WI38 (cell line): Measurements from ENCODE around the gene TCF12.

ENCODE experiments used
- H3K4me3 ChIP-seq: 2 replicates; pipeline ENCODE4 v1.5.1; 2011; ENCODE audit warnings: low read depth, mild to moderate bottlenecking, control low read depth, low read length
- TF ChIP-seq, protein P1 (sequence below): IDR thresholded peaks from 2 replicates; pipeline ENCODE4 v1.5.1; 2012; ENCODE audit warnings: low read depth, mild to moderate bottlenecking, control low read depth, low read length

Gene TCF12

DNA sequence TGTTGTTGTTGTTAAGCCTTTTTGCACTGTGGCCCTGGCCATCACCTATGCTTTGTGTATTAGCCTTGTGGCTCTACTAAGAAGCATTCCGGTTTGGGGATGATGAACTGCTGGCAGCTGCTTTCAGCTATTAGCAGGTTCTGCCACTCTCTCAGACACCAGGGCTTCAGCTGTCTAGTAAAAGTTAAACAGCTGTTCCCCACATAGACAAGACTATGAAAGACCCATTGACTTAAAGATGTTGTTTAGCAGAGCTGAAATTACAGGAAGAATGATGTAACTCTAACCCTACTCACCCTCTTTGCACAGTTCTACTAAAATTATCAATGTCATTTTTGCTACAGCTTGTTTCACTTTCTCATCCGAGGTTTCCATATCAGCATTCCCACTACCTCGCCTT is 326.7 kb downstream of the TCF12 start:
- H3K4me3 ChIP-seq = no peak overlapping the region
- TF ChIP-seq, protein P1, sequence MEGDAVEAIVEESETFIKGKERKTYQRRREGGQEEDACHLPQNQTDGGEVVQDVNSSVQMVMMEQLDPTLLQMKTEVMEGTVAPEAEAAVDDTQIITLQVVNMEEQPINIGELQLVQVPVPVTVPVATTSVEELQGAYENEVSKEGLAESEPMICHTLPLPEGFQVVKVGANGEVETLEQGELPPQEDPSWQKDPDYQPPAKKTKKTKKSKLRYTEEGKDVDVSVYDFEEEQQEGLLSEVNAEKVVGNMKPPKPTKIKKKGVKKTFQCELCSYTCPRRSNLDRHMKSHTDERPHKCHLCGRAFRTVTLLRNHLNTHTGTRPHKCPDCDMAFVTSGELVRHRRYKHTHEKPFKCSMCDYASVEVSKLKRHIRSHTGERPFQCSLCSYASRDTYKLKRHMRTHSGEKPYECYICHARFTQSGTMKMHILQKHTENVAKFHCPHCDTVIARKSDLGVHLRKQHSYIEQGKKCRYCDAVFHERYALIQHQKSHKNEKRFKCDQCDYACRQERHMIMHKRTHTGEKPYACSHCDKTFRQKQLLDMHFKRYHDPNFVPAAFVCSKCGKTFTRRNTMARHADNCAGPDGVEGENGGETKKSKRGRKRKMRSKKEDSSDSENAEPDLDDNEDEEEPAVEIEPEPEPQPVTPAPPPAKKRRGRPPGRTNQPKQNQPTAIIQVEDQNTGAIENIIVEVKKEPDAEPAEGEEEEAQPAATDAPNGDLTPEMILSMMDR = no peak

DNA sequence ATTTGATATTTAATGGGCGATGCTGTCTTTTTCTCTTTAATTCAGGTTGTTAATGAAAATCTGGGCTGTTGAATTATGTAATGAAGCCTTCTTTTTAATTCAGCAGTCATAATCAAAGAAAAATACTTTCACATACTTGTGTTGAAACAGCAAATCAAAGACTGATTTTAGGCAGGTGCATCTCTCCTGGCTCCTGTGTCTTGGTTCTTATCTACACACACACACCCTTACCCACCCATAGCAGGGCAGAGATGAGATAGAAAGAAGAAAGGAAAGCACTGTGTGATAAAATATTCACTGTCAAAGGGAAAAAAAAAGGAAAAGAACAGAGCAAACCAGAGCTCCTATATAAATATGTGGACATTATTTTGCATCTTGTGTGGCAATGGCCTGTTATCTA is 327.3 kb downstream of the TCF12 start:
- no peak overlapping the region for H3K4me3 ChIP-seq
- TF ChIP-seq, protein P1 = no peak

DNA sequence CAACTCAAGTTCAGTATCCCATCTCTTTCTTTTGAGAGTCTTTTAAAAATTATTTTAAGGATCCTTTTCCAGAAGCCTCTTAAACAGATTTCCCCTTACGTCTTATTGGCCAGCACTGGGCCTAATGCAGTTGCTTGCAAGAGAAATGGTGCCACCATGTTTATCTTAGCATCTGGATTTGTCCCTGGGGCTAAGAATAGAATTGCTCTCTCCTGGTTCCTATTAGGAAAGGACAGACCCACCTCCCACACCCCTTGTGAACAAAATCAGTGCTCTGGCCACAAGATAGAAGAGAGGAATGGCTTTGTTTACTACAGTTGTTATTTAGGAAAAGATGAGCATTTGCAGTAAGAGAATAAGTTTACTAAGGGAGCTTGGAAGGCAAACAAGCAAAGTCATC is 329.6 kb downstream of the TCF12 start:
- no peak overlapping the region for H3K4me3 ChIP-seq
- TF ChIP-seq, protein P1 = no peak

DNA sequence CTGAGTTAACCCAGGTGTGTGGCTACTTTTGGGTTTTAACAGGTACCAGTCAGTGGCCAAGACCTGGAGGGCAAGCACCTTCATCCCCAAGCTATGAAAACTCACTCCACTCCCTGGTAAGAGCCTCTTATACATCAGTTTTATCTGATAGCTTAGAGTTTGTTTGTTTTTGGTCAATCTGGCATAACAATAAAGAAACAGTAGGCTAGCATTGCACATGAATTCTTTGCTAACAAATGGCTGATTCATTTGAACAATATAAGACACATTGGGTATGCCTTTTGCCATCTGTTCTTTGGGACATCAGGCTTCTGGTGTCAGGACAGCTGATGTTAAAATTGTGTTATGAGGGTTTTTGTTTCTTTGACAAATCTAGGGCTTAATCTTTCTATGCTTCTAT is 332.9 kb downstream of the TCF12 start:
- TF ChIP-seq, protein P1 = no peak

DNA sequence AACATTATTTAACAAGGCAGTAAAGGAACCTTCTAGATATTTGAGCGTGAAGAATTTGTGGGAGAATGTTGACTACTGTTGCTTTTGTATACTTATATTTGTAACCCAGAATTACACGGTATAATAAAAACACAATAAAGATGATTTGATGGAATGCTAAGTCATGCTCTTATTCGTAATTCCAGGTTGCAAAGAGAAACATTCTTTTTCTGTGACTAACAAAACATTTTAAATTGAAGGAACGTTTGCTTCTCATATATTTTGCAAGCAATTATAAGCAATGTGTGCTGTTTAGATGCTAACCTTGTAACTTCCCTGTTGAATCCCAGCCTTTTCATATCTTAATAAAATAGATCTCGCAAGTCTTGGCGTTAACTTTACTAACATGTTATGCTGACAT is 333.5 kb downstream of the TCF12 start:
- TF ChIP-seq, protein P1 = no peak
- H3K4me3 ChIP-seq = no peak overlapping the region

More for the DNA sequence above, 332.9 kb downstream of the TCF12 start:
- H3K4me3 ChIP-seq = no peak overlapping the region

DNA sequence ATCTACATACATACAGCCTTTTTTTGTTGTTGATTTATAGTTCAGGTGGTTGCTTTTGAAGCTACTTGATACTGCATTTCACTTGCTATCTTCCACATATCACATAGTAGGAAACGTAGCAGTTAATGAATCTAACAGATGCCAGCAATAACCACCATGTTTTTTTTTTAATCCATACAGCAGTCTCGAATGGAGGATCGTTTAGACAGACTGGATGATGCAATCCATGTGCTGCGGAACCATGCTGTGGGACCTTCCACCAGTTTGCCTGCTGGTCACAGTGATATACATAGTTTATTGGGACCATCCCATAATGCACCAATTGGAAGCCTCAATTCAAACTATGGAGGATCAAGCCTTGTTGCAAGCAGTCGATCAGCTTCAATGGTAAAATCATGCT is 334.6 kb downstream of the TCF12 start:
- TF ChIP-seq, protein P1 = no peak
- H3K4me3 ChIP-seq = no peak overlapping the region

DNA sequence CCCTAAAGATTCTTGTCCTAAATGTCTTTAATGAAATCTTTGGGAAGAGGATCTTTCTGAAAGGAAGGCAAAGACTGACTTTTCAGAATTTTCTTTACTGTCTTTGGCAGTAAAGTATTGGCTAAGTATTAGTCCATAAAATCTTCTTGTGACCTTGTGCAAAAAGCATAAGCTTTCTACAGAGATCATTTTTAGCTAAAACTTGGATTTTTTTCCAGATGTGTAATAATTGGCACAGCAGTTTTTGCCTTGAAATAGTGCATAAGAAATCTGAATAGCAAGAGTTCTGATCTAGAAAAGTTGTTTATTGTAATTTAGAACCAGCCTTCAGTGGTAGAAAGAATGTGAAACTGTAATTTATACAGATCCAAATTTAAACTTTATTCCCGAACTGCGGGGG is 335.1 kb downstream of the TCF12 start:
- H3K4me3 ChIP-seq = no peak overlapping the region
- TF ChIP-seq, protein P1 = no peak
